Activated CD4-positive, alpha-beta T cell treated with anti-CD3 and anti-CD28 coated beads, Interleukin-2, Interleukin-6, amounts not matched to agents 100 ng/mL and 50 ng/mL, durations not matched to agents 16 hours and 8 hours (primary cell): ENCODE results near the gene OR4L1.
"Not testable (repeated sequence)": the region's sequence is repeated elsewhere in the genome, so short reads cannot be mapped to it uniquely, and the experiment has no call there.

Experiments
- DNase-seq: peaks from one replicate; pipeline ENCODE4 v3.0.0-alpha.2; 2020

OR4L1 gene

GRCh38 chr14:20059745-20060144 lies at the start of gene OR4L1:
OR4L1 (plus strand) TSS chr14:20060045; CDS start chr14:20060045, 0 bp downstream.
- DNase-seq: no peak

- DNase-seq: no peak
Observed at GRCh38 chr14:20019257-20019865, 40.5 kb upstream of the OR4L1 start, which contains the start of gene OR4K14. OR4K14 (minus strand) TSS chr14:20019307; CDS start chr14:20015193, 4,114 bp downstream.

GRCh38 chr14:20031058-20031457 lies 28.8 kb upstream of the OR4L1 start:
- DNase-seq: no peak

GRCh38 chr14:20035449-20035848 lies 24.4 kb upstream of the OR4L1 start:
- DNase-seq: peak; percentile 3

- DNase-seq: no peak
Observed at GRCh38 chr14:20035938-20036337, 23.9 kb upstream of the OR4L1 start, which contains the start of gene OR4K13. OR4K13 (minus strand) TSS chr14:20036038; CDS start chr14:20034758, 1,280 bp downstream.

GRCh38 chr14:20044243-20044642 lies 15.6 kb upstream of the OR4L1 start:
- DNase-seq: no peak

- no peak for DNase-seq
Observed at GRCh38 chr14:20048202-20048601, 11.6 kb upstream of the OR4L1 start.

- no peak for DNase-seq
Observed at GRCh38 chr14:20092050-20092449, 32.2 kb downstream of the OR4L1 start.

GRCh38 chr14:20093442-20093841 lies 33.6 kb downstream of the OR4L1 start:
- no peak for DNase-seq

GRCh38 chr14:20098926-20099770 lies 39.3 kb downstream of the OR4L1 start:
- DNase-seq: not testable (repeated sequence)

GRCh38 chr14:20110438-20110837 lies 50.6 kb downstream of the OR4L1 start, which contains the start of gene OR4K17:
OR4K17 (plus strand) TSS chr14:20110739; CDS start chr14:20117500, 6,761 bp downstream.
- DNase-seq: no peak
